B cell (primary cell): Measurements from ENCODE around the gene SHBG. TPM values are rescaled to one million over a fixed set of nuclear protein-coding genes. Genes with fewer than 3 reads are reported as not detected.
A peak's percentile ranks its signal among the peaks of the same experiment; 100 is the strongest.

Experiments used
- ATAC-seq: fragments of 200-7000 bp; cut with Tn5 transposase; one replicate; pipeline ENCODE4 v1.10.0; 2021; ENCODE audit warnings: low read depth, mild to moderate bottlenecking, moderate number of reproducible peaks, moderate library complexity
- CTCF ChIA-PET: fragments of 350-600 bp; sonication (Branson Sonifier 250); formaldehyde crosslinking; loops from one replicate; lab custom pipeline; 2021; ENCODE audit warnings: antibody characterized with exemption, inconsistent platforms; lab: Charles Lee
- POLR2A ChIA-PET: fragments of 350-600 bp; sonication (Branson Sonifier 250); formaldehyde crosslinking; loops from one replicate; lab custom pipeline; 2021; ENCODE audit warnings: antibody characterized with exemption; lab: Charles Lee
- DNase-seq: peaks from one replicate; pipeline ENCODE4 v3.0.0; 2013
- H2AFZ ChIP-seq: 2 replicates; pipeline ENCODE4 v1.6.1; 2012; ENCODE audit warnings: mild to moderate bottlenecking, low read depth, low read length; ENCODE audit not compliant: insufficient read depth, poor library complexity, severe bottlenecking
- H3K27ac ChIP-seq, 2 donors: 1 replicate in 1 of 2; 2 replicates in 1 of 2; pipeline ENCODE4 v1.5.1; 2012 to 2013; ENCODE audit warnings: low read length in 2 of 2, mild to moderate bottlenecking in 2 of 2, moderate library complexity in 1 of 2
- H3K27me3 ChIP-seq, 4 experiments: fragments of 200-600 bp in 1 of 4; sonication (generic) in 1 of 4; replicated peaks in 1 of 4; 1 replicate in 2 of 4; 2 replicates in 2 of 4; pipeline versions ENCODE4 v1.6.1 to v1.7.0; 2013 to 2016; ENCODE audit warnings: low read length in 3 of 4, mild to moderate bottlenecking in 2 of 4, mixed read lengths in 1 of 4, moderate library complexity in 1 of 4; ENCODE audit not compliant: insufficient read depth in 4 of 4, control insufficient read depth in 3 of 4; ENCODE audit errors: control extremely low read depth in 1 of 4
- H3K36me3 ChIP-seq, 2 experiments: replicated peaks in 1 of 2; 1 replicate in 1 of 2; 2 replicates in 1 of 2; pipeline versions ENCODE4 v1.6.1 to v1.7.1; 2013; ENCODE audit warnings: low read length in 1 of 2; ENCODE audit not compliant: insufficient read depth in 2 of 2, control insufficient read depth in 1 of 2; ENCODE audit errors: control extremely low read depth in 1 of 2, extremely low read depth in 1 of 2
- H3K4me1 ChIP-seq, 2 donors: fragments of 200-600 bp in 1 of 2; sonication (generic) in 1 of 2; 1 replicate in 1 of 2; 2 replicates in 1 of 2; pipeline versions ENCODE4 v1.5.1 to v1.6.1; 2013 to 2017; ENCODE audit warnings: low read length in 2 of 2; ENCODE audit not compliant: control insufficient read depth in 2 of 2, insufficient read depth in 2 of 2
- H3K4me2 ChIP-seq: replicated peaks from 2 replicates; pipeline ENCODE3; 2012; ENCODE audit warnings: mild to moderate bottlenecking, low read depth, low read length; ENCODE audit not compliant: poor library complexity, severe bottlenecking
- H3K4me3 ChIP-seq, 5 experiments: fragments of 200-600 bp in 1 of 5; sonication (generic) in 1 of 5; 1 replicate in 3 of 5; 2 replicates in 2 of 5; pipeline versions ENCODE4 v1.5.1 to v1.7.0; 2011 to 2016; ENCODE audit warnings: low read length in 4 of 5, mild to moderate bottlenecking in 4 of 5, low read depth in 2 of 5, control low read depth in 1 of 5, moderate library complexity in 1 of 5; ENCODE audit not compliant: insufficient read depth in 1 of 5; ENCODE audit errors: control extremely low read depth in 1 of 5, extremely low read depth in 1 of 5
- H3K79me2 ChIP-seq: fragments of 200-600 bp; sonication (generic); one replicate; pipeline ENCODE4 v1.6.0; 2016; ENCODE audit warnings: low read length; ENCODE audit not compliant: control insufficient read depth, insufficient read depth
- H3K9ac ChIP-seq: fragments of 200-600 bp; sonication (generic); 2 replicates; pipeline ENCODE4 v1.6.1; 2017; ENCODE audit warnings: mild to moderate bottlenecking, low read length, moderate library complexity
- H3K9me3 ChIP-seq, 3 donors: one replicate each; pipeline versions ENCODE4 v1.6.1 to v1.7.1; 2013; ENCODE audit warnings: low read length in 2 of 3; ENCODE audit not compliant: control insufficient read depth in 2 of 3, insufficient read depth in 1 of 3; ENCODE audit errors: control extremely low read depth in 1 of 3
- H4K20me1 ChIP-seq: 2 replicates; pipeline ENCODE4 v1.6.0; 2012; ENCODE audit warnings: mild to moderate bottlenecking, low read length; ENCODE audit not compliant: insufficient read depth, control insufficient read depth, poor library complexity, severe bottlenecking
- H3K27ac Mint-ChIP-seq: one replicate; pipeline ENCODE4 v1.8.0; 2021; ENCODE audit warnings: mixed read lengths
- H3K27me3 Mint-ChIP-seq: one replicate; pipeline ENCODE4 v1.8.0; 2021; ENCODE audit warnings: mixed read lengths
- H3K4me1 Mint-ChIP-seq: one replicate; pipeline ENCODE4 v1.8.0; 2021; ENCODE audit warnings: mixed read lengths
- H3K4me3 Mint-ChIP-seq: one replicate; pipeline ENCODE4 v1.8.0; 2021; ENCODE audit warnings: mixed read lengths
- H3K9me3 Mint-ChIP-seq: one replicate; pipeline ENCODE4 v1.8.0; 2022; ENCODE audit warnings: mixed read lengths; ENCODE audit not compliant: insufficient read depth
- EZH2 ChIP-seq: IDR thresholded peaks from 2 replicates; pipeline ENCODE4 v1.6.1; 2012; ENCODE audit warnings: borderline replicate concordance, low read depth, mild to moderate bottlenecking, moderate library complexity, low read length; ENCODE audit not compliant: insufficient read depth, poor library complexity, severe bottlenecking
- WGBS: methylation state at CpG from one replicate; pipeline ENCODE4 v1.1.5; 2013; ENCODE audit warnings: missing lambda C conversion rate; ENCODE audit not compliant: insufficient coverage; 5-methylcytosine and 5-hydroxymethylcytosine counted together
- intact Hi-C: fragments of 100-400 bp; cut with micrococcal nuclease; formaldehyde crosslinking; loops from one replicate; pipeline ENCODE4 v1.10.0; 2022
- polyA plus RNA-seq: library from polyadenylated mRNA; depleted of rRNA; stranded (reverse); fragments of >200 nt; gene quantifications from 2 replicates; pipeline ENCODE4 v1.2.3, GENCODE V29; 2012
- total RNA-seq, 2 donors: library from RNA; stranded (reverse); fragments of 120-200 nt in 1 of 2; gene quantifications; 1 replicate in 1 of 2; 2 replicates in 1 of 2; pipeline versions ENCODE4 v1.2.3 to v1.2.4, GENCODE V29; 2013 to 2022
- TF ChIP-seq, protein P1 (sequence below): fragments of 200-600 bp; IDR thresholded peaks from one replicate; pipeline ENCODE4 v1.8.0; 2022; ENCODE audit warnings: antibody characterized with exemption, mild to moderate bottlenecking

Gene SHBG
- total and polyA plus RNA-seq, 2 donors (not counting 1 experiment from before 2014, with no cell fraction given), result 0.10 TPM; not detected in 1

DNA sequence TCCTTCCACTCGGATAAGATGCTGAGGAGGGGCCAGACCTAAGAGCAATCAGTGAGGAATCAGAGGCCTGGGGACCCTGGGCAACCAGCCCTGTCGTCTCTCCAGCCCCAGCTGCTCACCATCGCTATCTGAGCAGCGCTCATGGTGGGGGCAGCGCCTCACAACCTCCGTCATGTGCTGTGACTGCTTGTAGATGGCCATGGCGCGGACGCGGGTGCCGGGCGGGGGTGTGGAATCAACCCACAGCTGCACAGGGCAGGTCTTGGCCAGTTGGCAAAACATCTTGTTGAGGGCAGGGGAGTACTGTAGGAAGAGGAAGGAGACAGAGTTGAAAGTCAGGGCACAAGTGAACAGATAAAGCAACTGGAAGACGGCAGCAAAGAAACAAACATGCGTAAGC is 45.0 kb downstream of the SHBG start:
- Mint-ChIP-seq H3K9me3 (no peaks in the 10 kb centered on the region), H3K4me3 (no peak overlapping the region), H3K27me3 (no peaks in the 10 kb centered on the region), H3K4me1 (peaks cover 5% of the 10 kb centered on the region), H3K27ac (no peak overlapping the region)
- Histone ChIP-seq H3K4me1 (no peaks in the 10 kb centered on the region), H3K36me3 (peaks cover 13 to 55% of the 10 kb centered on the region in 2 experiments), H3K9me3 (peaks cover 3 to 9% (median 8%) of the 10 kb centered on the region in 3 donors), H3K4me3 (no peak overlapping the region), H3K27me3 (no peaks in the 10 kb centered on the region), H3K9ac (no peak overlapping the region), H3K79me2 (peaks cover 38% of the 10 kb centered on the region), H4K20me1 (peaks cover 47% of the 10 kb centered on the region), H3K4me2 (no peak overlapping the region), H2AFZ (no peak overlapping the region), H3K27ac (no peak overlapping the region)
- ChIA-PET POLR2A (interaction anchor here (0.7 to 1.1 kb wide), 2 partner anchors 11 kb away, joined by 4 to 8 read pairs; no protein-coding TSS in a partner anchor), CTCF (interaction anchor here (0.8 to 1.7 kb wide), 3 partner anchors 12 to 319 kb away, joined by 3 to 5 read pairs (median 3); partner anchors contain the start of gene TP53)
- DNase-seq (no peak), ATAC-seq (no peak)
- intact Hi-C loops, result no loop called here
- TF ChIP-seq, protein P1, sequence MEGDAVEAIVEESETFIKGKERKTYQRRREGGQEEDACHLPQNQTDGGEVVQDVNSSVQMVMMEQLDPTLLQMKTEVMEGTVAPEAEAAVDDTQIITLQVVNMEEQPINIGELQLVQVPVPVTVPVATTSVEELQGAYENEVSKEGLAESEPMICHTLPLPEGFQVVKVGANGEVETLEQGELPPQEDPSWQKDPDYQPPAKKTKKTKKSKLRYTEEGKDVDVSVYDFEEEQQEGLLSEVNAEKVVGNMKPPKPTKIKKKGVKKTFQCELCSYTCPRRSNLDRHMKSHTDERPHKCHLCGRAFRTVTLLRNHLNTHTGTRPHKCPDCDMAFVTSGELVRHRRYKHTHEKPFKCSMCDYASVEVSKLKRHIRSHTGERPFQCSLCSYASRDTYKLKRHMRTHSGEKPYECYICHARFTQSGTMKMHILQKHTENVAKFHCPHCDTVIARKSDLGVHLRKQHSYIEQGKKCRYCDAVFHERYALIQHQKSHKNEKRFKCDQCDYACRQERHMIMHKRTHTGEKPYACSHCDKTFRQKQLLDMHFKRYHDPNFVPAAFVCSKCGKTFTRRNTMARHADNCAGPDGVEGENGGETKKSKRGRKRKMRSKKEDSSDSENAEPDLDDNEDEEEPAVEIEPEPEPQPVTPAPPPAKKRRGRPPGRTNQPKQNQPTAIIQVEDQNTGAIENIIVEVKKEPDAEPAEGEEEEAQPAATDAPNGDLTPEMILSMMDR, result no peak
- no peak for TF ChIP-seq EZH2
- WGBS, result 97% methylated on average over 11 of the region's 14 CpGs

- intact Hi-C loops, result no loop called here
- ATAC-seq (no peak), DNase-seq (no peak)
- Histone ChIP-seq H3K36me3 (peaks cover 15 to 41% of the 10 kb centered on the region in 2 experiments), H3K4me1 (no peaks in the 10 kb centered on the region), H2AFZ (no peak overlapping the region), H3K27ac (no peak overlapping the region), H4K20me1 (peaks cover 54% of the 10 kb centered on the region), H3K9me3 (peaks cover 3 to 9% (median 8%) of the 10 kb centered on the region in 3 donors), H3K4me3 (no peak overlapping the region), H3K79me2 (peaks cover 53% of the 10 kb centered on the region), H3K4me2 (no peak overlapping the region), H3K9ac (no peak overlapping the region), H3K27me3 (no peaks in the 10 kb centered on the region)
- H3K9me3 Mint-ChIP-seq, result no peaks in the 10 kb centered on the region
- ChIA-PET CTCF (no interaction called here), POLR2A (interaction anchor here (0.7 to 1.2 kb wide), 2 partner anchors 11 to 472 kb away, joined by 3 to 4 read pairs; partner anchors contain the start of gene TP53)
- H3K4me1 Mint-ChIP-seq, result peaks cover 7% of the 10 kb centered on the region
- TF ChIP-seq, protein P1, result no peak
- TF ChIP-seq EZH2, result no peak
- peak overlapping the region; percentile 46 for H3K27ac Mint-ChIP-seq
- H3K27me3 Mint-ChIP-seq, result no peaks in the 10 kb centered on the region
- no peak overlapping the region for H3K4me3 Mint-ChIP-seq
- WGBS, result 97% methylated on average over 5 of the region's 5 CpGs
These were observed 46.6 kb downstream of the SHBG start for GRCh38 chr17:7676533-7676932.
